Naive thymus-derived CD8-positive, alpha-beta T cell (primary cell): ENCODE measurements around the gene SAMD15. TPM values are rescaled to one million over a fixed set of nuclear protein-coding genes. Genes with fewer than 3 reads are reported as not detected.
A peak's percentile ranks its signal among the peaks of the same experiment; 100 is the strongest.

Source experiments
- ATAC-seq, 2 donors: fragments of 150-1000 bp; cut with Tn5 transposase in 1 of 2; sonication (Bioruptor Pico), chemical (Tn5 transposase) in 1 of 2; 1 replicate in 1 of 2; 2 replicates in 1 of 2; pipeline ENCODE4 v1.10.0; 2021; ENCODE audit warnings: mild to moderate bottlenecking in 2 of 2, moderate library complexity in 2 of 2
- POLR2A ChIA-PET: fragments of 350-600 bp; sonication (Branson Sonifier 250); formaldehyde crosslinking; loops from one replicate; lab custom pipeline; 2021; ENCODE audit warnings: antibody characterized with exemption; lab: Charles Lee
- DNase-seq, 10 donors: peaks; one replicate each; pipeline versions ENCODE4 v3.0.0 to v3.0.0-alpha.2; 2020 to 2022
- H3K27ac Mint-ChIP-seq, 10 donors: one replicate each; pipeline ENCODE4 v1.8.0; 2020 to 2022; ENCODE audit warnings: mild to moderate bottlenecking in 10 of 10, mixed read lengths in 10 of 10, moderate library complexity in 4 of 10, inconsistent platforms in 1 of 10
- H3K27me3 Mint-ChIP-seq, 5 donors: one replicate each; pipeline ENCODE4 v1.8.0; 2021 to 2022; ENCODE audit warnings: mixed read lengths in 5 of 5
- H3K36me3 Mint-ChIP-seq, 3 donors: one replicate each; pipeline ENCODE4 v1.8.0; 2020 to 2022; ENCODE audit warnings: mixed read lengths in 3 of 3, mild to moderate bottlenecking in 2 of 3, inconsistent platforms in 1 of 3
- H3K4me1 Mint-ChIP-seq, 4 donors: one replicate each; pipeline ENCODE4 v1.8.0; 2021 to 2022; ENCODE audit warnings: mixed read lengths in 4 of 4
- H3K4me3 Mint-ChIP-seq, 10 donors: one replicate each; pipeline ENCODE4 v1.8.0; 2020 to 2022; ENCODE audit warnings: mild to moderate bottlenecking in 10 of 10, mixed read lengths in 10 of 10, moderate library complexity in 6 of 10, inconsistent platforms in 1 of 10
- H3K9me3 Mint-ChIP-seq, 9 donors: one replicate each; pipeline ENCODE4 v1.8.0; 2020 to 2022; ENCODE audit warnings: mixed read lengths in 9 of 9, mild to moderate bottlenecking in 3 of 9, inconsistent platforms in 1 of 9, moderate library complexity in 1 of 9
- polyA plus RNA-seq, 3 donors: library from polyadenylated mRNA; unstranded; fragments of 300-500 nt; fragmentation: Illumina TruSeq; gene quantifications; one replicate each; pipeline ENCODE4 v1.2.3, GENCODE V29; 2021
- total RNA-seq, 8 experiments: library from RNA in 2 of 8; stranded (reverse) in 2 of 8; gene quantifications; one replicate each; pipeline ENCODE4 v1.2.3 and lab custom pipeline; 2021 to 2026

SAMD15 gene
- total and polyA plus RNA-seq, 5 experiments from 2014 or later, result 0.07 to 0.44 TPM; not detected in 3

GRCh38 chr14:77347751-77348150 is 29.4 kb upstream of the SAMD15 start:
- Mint-ChIP-seq H3K27me3 (no peaks in the 10 kb centered on the region), H3K4me1 (peaks cover 0 to 10% (median 0%) of the 10 kb centered on the region in 4 donors), H3K4me3 (no peak overlapping the region), H3K36me3 (peaks cover 4 to 37% (median 24%) of the 10 kb centered on the region in 3 donors), H3K27ac (no peak overlapping the region), H3K9me3 (no peaks in the 10 kb centered on the region)
- no peak for DNase-seq
- POLR2A ChIA-PET, result no interaction called here
- no peak for ATAC-seq

DNA sequence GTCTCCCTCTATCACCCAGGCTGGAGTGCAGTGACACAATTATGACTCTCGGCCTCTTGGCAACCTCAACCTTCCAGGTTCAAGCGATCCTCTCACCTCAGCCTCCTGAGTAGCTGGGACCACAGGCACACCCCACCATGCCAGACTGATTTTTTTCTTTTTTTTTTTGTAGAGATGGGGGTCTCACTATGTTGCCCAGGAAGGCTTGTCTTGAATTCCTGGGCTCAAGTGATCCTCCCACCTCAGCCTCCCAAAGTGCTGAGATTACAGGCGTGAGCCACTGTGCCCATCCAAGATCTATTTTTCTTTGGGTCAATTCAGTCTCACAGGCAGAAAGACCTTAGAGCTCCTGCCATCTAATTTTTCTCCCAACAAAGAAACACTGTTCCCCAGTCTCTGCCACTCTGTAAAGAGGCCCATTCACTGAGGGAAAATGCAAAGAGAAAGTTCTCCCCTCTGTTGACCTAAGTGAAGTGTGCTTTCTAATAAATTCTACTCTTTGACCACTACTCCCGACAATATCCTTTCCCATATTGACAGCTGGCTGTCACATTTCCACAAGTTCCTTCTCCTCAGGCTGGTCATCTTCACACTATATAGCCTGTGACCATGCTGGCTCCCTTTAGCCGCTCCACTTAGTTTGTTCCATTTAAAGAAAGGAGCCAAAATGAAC is 23.6 kb upstream of the SAMD15 start:
- POLR2A ChIA-PET, result no interaction called here
- Mint-ChIP-seq H3K36me3 (peaks cover 4 to 20% (median 18%) of the 10 kb centered on the region in 3 donors), H3K4me3 (no peak overlapping the region), H3K27me3 (no peaks in the 10 kb centered on the region), H3K9me3 (no peaks in the 10 kb centered on the region), H3K27ac (no peak overlapping the region), H3K4me1 (peaks cover 0 to 2% (median 2%) of the 10 kb centered on the region in 4 donors)
- ATAC-seq, result no peak
- DNase-seq, result no peak

- Mint-ChIP-seq H3K9me3 (no peaks in the 10 kb centered on the region), H3K27ac (no peak overlapping the region), H3K4me1 (peaks cover 0 to 9% (median 2%) of the 10 kb centered on the region in 4 donors), H3K36me3 (peaks cover 0 to 9% (median 5%) of the 10 kb centered on the region in 3 donors), H3K27me3 (no peaks in the 10 kb centered on the region), H3K4me3 (no peak overlapping the region)
- ATAC-seq (no peak), DNase-seq (no peak)
- POLR2A ChIA-PET, result no interaction called here
These were observed 21.4 kb upstream of the SAMD15 start for GRCh38 chr14:77355811-77356210.

DNA sequence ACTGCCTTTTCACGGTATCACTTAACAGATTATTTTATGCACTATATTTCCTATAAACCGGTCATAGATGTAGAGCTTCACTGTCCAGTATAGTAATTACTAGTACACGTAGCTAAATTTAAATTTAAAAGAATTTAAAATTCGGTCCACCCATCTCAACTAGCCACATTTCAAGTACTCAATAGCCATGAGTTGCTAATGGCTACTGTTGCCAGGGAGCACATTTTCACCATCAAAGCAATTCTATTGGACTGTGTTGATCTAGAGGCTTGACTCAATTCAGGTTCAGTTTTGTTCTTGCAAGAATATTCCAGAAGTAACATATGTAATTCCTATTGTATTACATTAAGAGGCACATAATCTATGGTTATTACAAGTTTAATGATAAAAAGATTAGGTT is 20.3 kb upstream of the SAMD15 start:
- Mint-ChIP-seq H3K27me3 (no peaks in the 10 kb centered on the region), H3K4me1 (peaks cover 0 to 13% (median 2%) of the 10 kb centered on the region in 4 donors), H3K36me3 (peaks cover 0 to 4% (median 0%) of the 10 kb centered on the region in 3 donors), H3K9me3 (no peaks in the 10 kb centered on the region), H3K4me3 (no peak overlapping the region), H3K27ac (no peak overlapping the region)
- POLR2A ChIA-PET, result no interaction called here
- ATAC-seq (no peak), DNase-seq (no peak)

- H3K36me3 Mint-ChIP-seq, result peaks cover 0 to 4% (median 0%) of the 10 kb centered on the region in 3 donors
- H3K9me3 Mint-ChIP-seq, result no peaks in the 10 kb centered on the region
- no peak overlapping the region for H3K27ac Mint-ChIP-seq
- no peaks in the 10 kb centered on the region for H3K27me3 Mint-ChIP-seq
- peaks cover 2 to 18% (median 4%) of the 10 kb centered on the region in 4 donors for H3K4me1 Mint-ChIP-seq
- ATAC-seq, result no peak
- POLR2A ChIA-PET, result no interaction called here
- DNase-seq, result no peak
- H3K4me3 Mint-ChIP-seq, result no peak overlapping the region
These were observed 17.6 kb upstream of the SAMD15 start for GRCh38 chr14:77359626-77360025.

DNA sequence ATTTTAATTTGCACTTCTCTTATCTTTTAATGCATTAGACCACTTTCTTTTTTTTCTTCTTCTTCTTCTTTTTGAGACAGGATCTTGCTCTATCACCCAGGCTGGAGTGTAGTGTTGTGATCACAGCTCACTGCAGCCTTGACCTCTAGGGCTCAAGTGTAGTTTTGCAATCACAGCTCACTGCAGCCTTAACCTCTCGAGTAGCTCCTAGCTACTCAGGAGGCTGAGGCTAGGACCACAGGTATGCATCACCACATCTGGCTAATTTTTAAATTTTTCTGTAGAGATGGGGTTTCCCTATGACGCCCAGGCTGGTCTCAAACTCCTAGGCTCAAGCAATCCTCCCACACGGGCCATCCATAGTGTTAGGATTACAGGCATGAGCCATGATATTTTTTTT is 13.0 kb upstream of the SAMD15 start:
- no peak overlapping the region for H3K4me3 Mint-ChIP-seq
- no peak for DNase-seq
- no peaks in the 10 kb centered on the region for H3K27me3 Mint-ChIP-seq
- no peak for ATAC-seq
- peaks cover 0 to under 1% (median 0%) of the 10 kb centered on the region in 3 donors for H3K36me3 Mint-ChIP-seq
- no peaks in the 10 kb centered on the region for H3K9me3 Mint-ChIP-seq
- POLR2A ChIA-PET, result no interaction called here
- peaks cover 6 to 21% (median 13%) of the 10 kb centered on the region in 4 donors for H3K4me1 Mint-ChIP-seq
- H3K27ac Mint-ChIP-seq, result peak overlapping the region in 1 of 10 donors; percentile 53

DNA sequence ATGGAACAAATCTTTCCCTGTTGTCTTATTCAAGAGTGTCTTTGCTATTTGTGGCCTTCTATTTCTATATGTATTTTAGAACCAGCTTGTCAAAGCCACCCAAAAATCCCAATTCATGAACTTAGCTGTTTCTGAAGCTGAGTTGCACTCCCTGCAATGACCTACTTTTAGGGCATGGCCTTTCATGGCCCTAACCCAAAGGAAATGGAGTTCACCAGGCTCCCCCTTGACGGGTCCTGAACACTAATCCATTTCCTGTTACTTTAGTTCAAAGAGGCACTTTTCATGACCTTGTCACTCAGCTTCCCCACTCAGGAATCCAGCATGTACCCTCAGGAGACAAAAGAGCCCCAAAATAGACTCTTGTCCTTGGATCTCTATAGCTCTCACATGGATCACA is 7.9 kb upstream of the SAMD15 start:
- no peak for DNase-seq
- Mint-ChIP-seq H3K27ac (peak overlapping the region in 2 of 10 donors; percentile 2 to 12), H3K27me3 (no peaks in the 10 kb centered on the region), H3K9me3 (no peaks in the 10 kb centered on the region), H3K4me3 (peak overlapping the region in 1 of 10 donors; percentile 13), H3K4me1 (peaks cover 22 to 41% (median 32%) of the 10 kb centered on the region in 4 donors), H3K36me3 (peaks cover 0 to 4% (median 2%) of the 10 kb centered on the region in 3 donors)
- POLR2A ChIA-PET, result no interaction called here
- ATAC-seq, result peak in 1 of 2 donors; percentile 50

DNA sequence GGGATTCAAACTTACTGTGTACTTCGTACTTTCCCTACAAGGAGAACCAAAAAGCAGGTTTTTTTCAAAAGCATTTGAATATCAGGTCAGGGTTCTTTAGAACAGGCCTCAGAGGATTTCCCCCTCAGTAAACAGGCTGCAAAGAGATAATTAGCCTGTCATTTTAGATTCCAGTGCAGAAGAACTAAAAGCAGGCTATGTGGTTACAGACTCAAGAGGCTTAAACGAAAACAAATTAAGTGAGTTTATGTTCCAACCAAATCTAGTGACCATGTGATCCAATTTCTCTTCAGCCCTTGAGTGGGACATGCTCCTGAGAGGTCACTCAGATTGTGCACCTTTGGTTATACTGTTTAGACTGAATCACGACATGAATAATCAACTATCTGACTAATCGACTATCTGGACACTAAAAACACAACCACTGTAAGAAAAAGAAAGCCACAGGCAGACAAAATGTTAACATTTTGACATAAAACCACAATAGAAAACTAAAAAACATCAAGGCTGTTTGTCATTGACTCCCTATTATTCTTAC is 4.8 kb upstream of the SAMD15 start:
- peak overlapping the region in 1 of 10 donors; percentile 60 for H3K4me3 Mint-ChIP-seq
- ATAC-seq, result no peak
- H3K4me1 Mint-ChIP-seq, result peaks cover 32 to 62% (median 47%) of the 10 kb centered on the region in 4 donors
- no peaks in the 10 kb centered on the region for H3K9me3 Mint-ChIP-seq
- H3K27ac Mint-ChIP-seq, result peak overlapping the region in 2 of 10 donors; percentile 5 to 62
- no peaks in the 10 kb centered on the region for H3K27me3 Mint-ChIP-seq
- peaks cover 0 to 4% (median 2%) of the 10 kb centered on the region in 3 donors for H3K36me3 Mint-ChIP-seq
- POLR2A ChIA-PET, result no interaction called here
- no peak for DNase-seq

DNA sequence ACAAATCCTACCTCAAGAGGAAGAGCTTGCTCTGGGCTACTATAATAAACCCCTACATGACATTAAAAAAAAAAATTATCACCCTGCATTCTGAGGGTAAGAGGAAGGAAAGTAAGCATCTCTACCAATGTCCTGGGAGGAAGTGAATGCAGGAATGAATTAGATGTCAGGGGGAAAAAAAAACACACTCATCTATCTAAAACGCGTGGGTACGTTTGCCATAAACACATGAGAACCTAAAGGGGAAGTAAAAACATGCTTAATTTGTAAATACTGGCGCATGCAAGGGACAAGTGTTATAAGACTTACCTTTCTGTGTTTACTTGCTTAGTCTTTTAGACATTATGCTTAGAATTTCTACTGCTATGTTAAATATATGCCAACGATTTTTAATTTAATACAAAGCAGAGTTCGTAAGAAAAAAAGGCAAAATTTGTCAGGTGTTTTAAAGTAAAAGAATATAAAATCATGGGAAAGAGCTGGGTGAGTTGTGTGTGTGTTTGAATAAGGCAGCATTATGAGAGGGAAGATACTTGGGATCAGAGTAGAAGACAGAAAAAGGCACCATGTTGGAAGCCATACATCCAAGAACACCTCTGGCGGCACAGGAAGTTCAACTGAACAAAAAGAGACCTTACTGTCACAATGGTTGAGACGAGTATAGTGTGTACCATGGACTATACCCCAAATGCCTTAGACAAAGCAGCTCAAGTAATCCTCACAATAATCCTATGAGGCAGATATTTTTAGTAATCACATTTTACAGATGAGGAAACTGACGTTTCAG is 1.8 kb upstream of the SAMD15 start:
- ATAC-seq (no peak), DNase-seq (no peak)
- peak overlapping the region in 8 of 10 donors; percentile 89 to 93 (median 92) for H3K4me3 Mint-ChIP-seq
- peaks cover 0 to 1% (median 0%) of the 10 kb centered on the region in 5 donors for H3K27me3 Mint-ChIP-seq
- peaks cover 26 to 50% (median 36%) of the 10 kb centered on the region in 4 donors for H3K4me1 Mint-ChIP-seq
- POLR2A ChIA-PET, result interaction anchor here (3.2 kb wide), 1 partner anchor 54 kb away, joined by 28 read pairs; the partner anchor contains the start of genes GSTZ1 and POMT2
- peak overlapping the region in 7 of 10 donors; percentile 44 to 92 (median 88) for H3K27ac Mint-ChIP-seq
- peaks cover 0 to 2% (median 0%) of the 10 kb centered on the region in 3 donors for H3K36me3 Mint-ChIP-seq
- H3K9me3 Mint-ChIP-seq, result no peaks in the 10 kb centered on the region

DNA sequence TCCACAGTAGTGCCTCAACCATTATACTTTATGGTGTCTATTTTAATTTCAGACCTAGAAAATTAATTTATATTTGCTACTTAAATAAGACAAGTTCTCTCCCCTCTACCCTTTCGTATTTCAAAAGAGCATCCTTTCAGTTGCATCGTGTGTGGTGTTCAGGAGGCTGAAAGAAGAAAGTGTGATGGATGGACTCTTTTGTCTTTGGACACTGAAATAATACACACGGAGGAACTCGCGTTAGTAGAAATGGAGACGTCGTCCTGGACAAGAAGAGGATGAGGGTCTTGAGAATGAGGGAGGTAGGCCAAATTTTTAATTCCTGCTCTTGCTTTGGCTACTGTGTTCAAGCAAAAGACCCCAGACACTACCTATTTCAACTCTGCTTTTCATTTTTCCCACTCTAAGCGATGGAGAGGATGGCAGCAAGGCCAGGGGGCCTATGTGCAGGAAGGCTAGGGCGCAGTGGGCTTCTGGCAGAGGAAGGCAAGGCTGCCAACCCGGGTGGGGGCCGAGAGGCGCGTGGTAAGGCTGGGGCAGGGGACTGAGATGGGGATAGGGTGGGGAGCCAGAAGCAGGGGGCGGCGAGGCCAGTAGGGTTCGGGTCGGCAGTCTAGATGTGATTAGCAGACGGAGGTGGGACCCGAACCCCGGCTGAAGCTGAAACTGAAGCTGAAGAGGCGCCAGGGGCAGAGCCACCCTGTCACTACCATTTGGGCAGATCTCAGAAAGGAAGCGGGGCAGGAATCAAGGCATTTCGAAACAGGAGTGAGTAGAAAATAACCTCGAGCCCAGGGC is 1.0 kb upstream of the SAMD15 start:
- H3K9me3 Mint-ChIP-seq, result no peaks in the 10 kb centered on the region
- POLR2A ChIA-PET, result interaction anchor here (1.2 to 3.2 kb wide), 3 partner anchors 55 to 384 kb away, joined by 5 to 28 read pairs (median 8); partner anchors contain the start of genes GSTZ1, POMT2, SNW1 and VIPAS39
- H3K27me3 Mint-ChIP-seq, result peaks cover 0 to 4% (median 0%) of the 10 kb centered on the region in 5 donors
- H3K27ac Mint-ChIP-seq, result peak overlapping the region in 8 of 10 donors; percentile 83 to 94 (median 89)
- peak; percentile 16 to 31 for ATAC-seq
- peaks cover 26 to 48% (median 36%) of the 10 kb centered on the region in 4 donors for H3K4me1 Mint-ChIP-seq
- DNase-seq, result peak in 5 of 10 donors; percentile 2 to 64 (median 5)
- peak overlapping the region in 8 of 10 donors; percentile 89 to 93 (median 92) for H3K4me3 Mint-ChIP-seq
- H3K36me3 Mint-ChIP-seq, result peaks cover 0 to 2% (median 0%) of the 10 kb centered on the region in 3 donors

DNA sequence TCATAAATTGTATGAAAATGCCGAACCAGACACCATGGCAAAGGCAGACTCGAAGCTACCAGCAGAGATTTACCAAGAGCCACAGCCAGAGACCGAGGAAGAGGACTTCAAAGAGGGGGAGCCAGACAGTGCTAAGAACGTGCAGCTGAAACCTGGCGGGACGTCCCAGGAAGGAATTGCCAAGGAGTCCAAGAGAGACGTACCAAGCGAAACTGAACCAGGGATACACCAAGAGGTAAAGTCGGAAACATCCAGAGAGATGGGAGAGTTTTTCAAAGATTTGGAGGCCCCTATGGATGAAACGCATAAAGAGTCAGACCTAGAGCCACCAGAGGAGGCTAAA is 294 bp downstream of the SAMD15 start:
- no peak overlapping the region for H3K4me3 Mint-ChIP-seq
- DNase-seq (no peak), ATAC-seq (peak; percentile 9 to 31)
- POLR2A ChIA-PET, result interaction anchor here (0.6 to 3.2 kb wide), 8 partner anchors 12 to 383 kb away, joined by 3 to 28 read pairs (median 3); partner anchors contain the start of genes GSTZ1, POMT2, SNW1 and VIPAS39
- peaks cover 0 to 4% (median 0%) of the 10 kb centered on the region in 5 donors for H3K27me3 Mint-ChIP-seq
- peaks cover 24 to 36% (median 33%) of the 10 kb centered on the region in 4 donors for H3K4me1 Mint-ChIP-seq
- peaks cover 0 to 2% (median 0%) of the 10 kb centered on the region in 3 donors for H3K36me3 Mint-ChIP-seq
- H3K27ac Mint-ChIP-seq, result no peak overlapping the region
- H3K9me3 Mint-ChIP-seq, result no peaks in the 10 kb centered on the region

DNA sequence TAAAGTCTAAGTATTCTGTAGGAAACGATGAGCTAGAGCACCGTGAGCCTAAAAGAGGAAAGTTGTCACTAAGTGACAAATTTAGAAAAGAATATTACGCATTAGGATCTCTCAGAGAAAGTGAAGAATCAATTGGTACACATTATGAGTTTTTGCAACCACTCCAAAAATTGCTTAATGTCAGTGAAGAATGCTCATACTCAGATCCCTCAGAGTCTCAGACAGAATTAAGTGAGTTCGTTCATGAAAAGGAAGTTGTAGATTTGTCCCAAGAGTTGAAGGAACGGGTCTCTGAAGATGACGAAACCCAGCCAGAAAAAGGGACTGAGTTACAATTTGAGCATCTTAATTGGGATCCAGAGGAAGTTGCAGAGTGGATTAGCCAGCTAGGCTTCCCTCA is 1.5 kb downstream of the SAMD15 start:
- Mint-ChIP-seq H3K36me3 (no peaks in the 10 kb centered on the region), H3K9me3 (no peaks in the 10 kb centered on the region), H3K27ac (no peak overlapping the region), H3K27me3 (peaks cover 0 to 4% (median 0%) of the 10 kb centered on the region in 5 donors), H3K4me3 (no peak overlapping the region), H3K4me1 (peaks cover 20 to 26% (median 25%) of the 10 kb centered on the region in 4 donors)
- DNase-seq, result no peak
- ATAC-seq, result no peak
- POLR2A ChIA-PET, result no interaction called here
